ENCODE results near the gene TUBB4B.

Gene TUBB4B

GRCh38 chr9:137223078-137223970 lies 17.8 kb upstream of the TUBB4B start:
- TF ChIP-seq CTCF (IDR thresholded peaks at IDR 0.05; ENCODE audit: low read depth, low read length), result no peak

GRCh38 chr9:137224830-137225694 lies 16.0 kb upstream of the TUBB4B start, which contains the start of gene CYSRT1:
Gene CYSRT1 (plus strand): TSS chr9:137225174. CDS start chr9:137225622, 448 bp downstream.
- peak within 1 kb of the TSS; percentile 79 for H3K4me3 ChIP-seq (ENCODE audit: low read depth, low read length)
- no peak for TF ChIP-seq CTCF (IDR thresholded peaks at IDR 0.05; ENCODE audit: low read depth, low read length)

More at GRCh38 chr9:137223078-137223970, 17.8 kb upstream of the TUBB4B start:
- H3K4me3 ChIP-seq (ENCODE audit: low read depth, low read length), result peak overlapping the region; percentile 79

GRCh38 chr9:137225699-137226331 lies 15.3 kb upstream of the TUBB4B start:
- no peak for TF ChIP-seq CTCF (IDR thresholded peaks at IDR 0.05; ENCODE audit: low read depth, low read length)
- H3K4me3 ChIP-seq (ENCODE audit: low read depth, low read length), result no peak overlapping the region

- no peak overlapping the region for H3K4me3 ChIP-seq (ENCODE audit: low read depth, low read length)
- TF ChIP-seq CTCF (IDR thresholded peaks at IDR 0.05; ENCODE audit: low read depth, low read length), result no peak
These were observed 14.6 kb upstream of the TUBB4B start for GRCh38 chr9:137226338-137227053.

GRCh38 chr9:137227054-137227852 lies 13.8 kb upstream of the TUBB4B start, which contains the start of gene RNF224:
Gene RNF224 (plus strand): TSS chr9:137227502. CDS start chr9:137228336, 834 bp downstream.
- H3K4me3 ChIP-seq (ENCODE audit: low read depth, low read length), result no peak within 1 kb of the TSS
- TF ChIP-seq CTCF (IDR thresholded peaks at IDR 0.05; ENCODE audit: low read depth, low read length), result peak; percentile 85
